ENCODE measurements around the gene ATF4.

Gene ATF4

DNA sequence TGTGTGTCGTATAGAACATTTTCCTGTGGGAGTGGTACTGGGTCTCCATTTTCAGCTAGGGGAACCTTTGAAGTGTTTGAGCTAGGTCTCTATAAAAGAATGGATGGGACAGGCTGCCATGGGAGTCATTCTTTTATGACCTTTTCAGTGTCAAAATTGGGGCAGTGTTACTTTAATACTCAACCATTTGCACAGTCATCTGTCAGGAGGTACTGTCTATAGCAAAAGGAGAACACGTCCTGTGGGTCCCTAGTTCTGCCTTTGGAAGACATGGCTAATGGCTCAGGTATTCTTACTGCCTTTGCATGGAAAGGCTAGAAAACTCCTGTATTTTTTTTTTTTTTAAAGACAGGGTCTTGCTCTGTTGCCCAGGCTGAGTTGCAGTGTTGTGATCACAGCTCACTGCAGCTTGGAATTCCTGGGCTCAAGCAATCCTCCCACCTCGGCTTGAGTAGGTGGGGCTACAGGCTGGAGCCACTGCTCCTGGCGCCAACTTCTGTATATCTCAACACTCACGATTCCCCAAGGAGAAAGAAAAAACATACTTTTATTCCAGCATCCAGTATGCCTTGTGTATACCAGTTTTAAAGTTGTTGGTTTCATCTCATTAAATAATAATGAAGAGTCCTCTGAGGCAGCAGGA, 2.1 kb upstream of the ATF4 start:
- TF ChIP-seq NFIC (IDR thresholded peaks at IDR 0.05) (no peak), RAD21 (IDR thresholded peaks at IDR 0.05; ENCODE audit: low read depth) (no peak), EP300 (IDR thresholded peaks at IDR 0.05; ENCODE audit: borderline replicate concordance) (no peak), EGR1 (IDR thresholded peaks at IDR 0.05) (no peak), ZBTB7A (IDR thresholded peaks at IDR 0.05; ENCODE audit: low read depth) (no peak), CREB1 (IDR thresholded peaks at IDR 0.05; ENCODE audit: low read depth) (no peak), FOXM1 (IDR thresholded peaks at IDR 0.05; ENCODE audit: borderline replicate concordance, low read depth) (no peak), MAX (IDR thresholded peaks at IDR 0.05) (no peak), TCF12 (IDR thresholded peaks at IDR 0.05; ENCODE audit: low read depth) (no peak), TAF1 (IDR thresholded peaks at IDR 0.05; ENCODE audit: low read depth) (no peak), YY1 (IDR thresholded peaks at IDR 0.05; ENCODE audit: low read depth) (no peak), TEAD4 (IDR thresholded peaks at IDR 0.05) (no peak), CEBPB (IDR thresholded peaks at IDR 0.05) (no peak)
- TF ChIP-seq, protein P1, sequence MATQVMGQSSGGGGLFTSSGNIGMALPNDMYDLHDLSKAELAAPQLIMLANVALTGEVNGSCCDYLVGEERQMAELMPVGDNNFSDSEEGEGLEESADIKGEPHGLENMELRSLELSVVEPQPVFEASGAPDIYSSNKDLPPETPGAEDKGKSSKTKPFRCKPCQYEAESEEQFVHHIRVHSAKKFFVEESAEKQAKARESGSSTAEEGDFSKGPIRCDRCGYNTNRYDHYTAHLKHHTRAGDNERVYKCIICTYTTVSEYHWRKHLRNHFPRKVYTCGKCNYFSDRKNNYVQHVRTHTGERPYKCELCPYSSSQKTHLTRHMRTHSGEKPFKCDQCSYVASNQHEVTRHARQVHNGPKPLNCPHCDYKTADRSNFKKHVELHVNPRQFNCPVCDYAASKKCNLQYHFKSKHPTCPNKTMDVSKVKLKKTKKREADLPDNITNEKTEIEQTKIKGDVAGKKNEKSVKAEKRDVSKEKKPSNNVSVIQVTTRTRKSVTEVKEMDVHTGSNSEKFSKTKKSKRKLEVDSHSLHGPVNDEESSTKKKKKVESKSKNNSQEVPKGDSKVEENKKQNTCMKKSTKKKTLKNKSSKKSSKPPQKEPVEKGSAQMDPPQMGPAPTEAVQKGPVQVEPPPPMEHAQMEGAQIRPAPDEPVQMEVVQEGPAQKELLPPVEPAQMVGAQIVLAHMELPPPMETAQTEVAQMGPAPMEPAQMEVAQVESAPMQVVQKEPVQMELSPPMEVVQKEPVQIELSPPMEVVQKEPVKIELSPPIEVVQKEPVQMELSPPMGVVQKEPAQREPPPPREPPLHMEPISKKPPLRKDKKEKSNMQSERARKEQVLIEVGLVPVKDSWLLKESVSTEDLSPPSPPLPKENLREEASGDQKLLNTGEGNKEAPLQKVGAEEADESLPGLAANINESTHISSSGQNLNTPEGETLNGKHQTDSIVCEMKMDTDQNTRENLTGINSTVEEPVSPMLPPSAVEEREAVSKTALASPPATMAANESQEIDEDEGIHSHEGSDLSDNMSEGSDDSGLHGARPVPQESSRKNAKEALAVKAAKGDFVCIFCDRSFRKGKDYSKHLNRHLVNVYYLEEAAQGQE (IDR thresholded peaks at IDR 0.05; ENCODE audit: low read depth) = no peak
- TF ChIP-seq, protein P2, sequence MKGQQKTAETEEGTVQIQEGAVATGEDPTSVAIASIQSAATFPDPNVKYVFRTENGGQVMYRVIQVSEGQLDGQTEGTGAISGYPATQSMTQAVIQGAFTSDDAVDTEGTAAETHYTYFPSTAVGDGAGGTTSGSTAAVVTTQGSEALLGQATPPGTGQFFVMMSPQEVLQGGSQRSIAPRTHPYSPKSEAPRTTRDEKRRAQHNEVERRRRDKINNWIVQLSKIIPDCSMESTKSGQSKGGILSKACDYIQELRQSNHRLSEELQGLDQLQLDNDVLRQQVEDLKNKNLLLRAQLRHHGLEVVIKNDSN (IDR thresholded peaks at IDR 0.05) = no peak

DNA sequence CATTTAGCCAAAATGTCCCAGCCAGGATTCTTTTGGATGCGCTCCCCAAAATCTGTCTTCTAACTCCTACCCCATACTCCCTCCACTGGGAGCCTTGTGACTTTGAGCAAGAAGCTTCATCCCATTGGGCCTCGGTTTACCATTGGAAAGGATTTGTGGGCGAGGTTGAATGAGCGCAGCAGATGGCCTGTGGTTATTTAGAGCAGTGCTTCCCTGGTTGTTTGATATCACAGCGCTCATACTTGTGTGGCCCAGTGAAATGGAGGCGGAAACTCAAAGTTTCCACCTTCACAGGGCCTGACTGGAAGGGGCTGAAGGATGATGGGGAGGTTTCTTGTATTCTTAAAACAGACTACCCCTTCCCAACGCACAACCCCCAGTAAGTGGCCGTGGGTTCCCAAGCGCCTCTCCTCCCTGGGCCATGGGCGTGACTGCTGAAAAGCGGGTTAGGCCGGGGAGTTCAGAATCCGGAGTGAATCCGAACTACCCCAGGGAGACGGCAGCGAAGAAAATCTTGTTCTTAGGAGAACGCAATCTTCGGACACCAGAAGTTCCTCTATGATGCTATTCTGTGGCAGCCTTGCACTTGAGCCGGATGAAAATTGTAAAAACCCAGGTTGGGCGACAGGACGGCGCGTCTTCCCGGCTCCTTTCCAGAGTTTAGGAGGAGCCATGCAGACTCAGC, 1.2 kb upstream of the ATF4 start:
- TF ChIP-seq TCF12 (IDR thresholded peaks at IDR 0.05; ENCODE audit: low read depth) (no peak), EP300 (IDR thresholded peaks at IDR 0.05; ENCODE audit: borderline replicate concordance) (peak; percentile 22; the same call in 1 of the 2 replicates), TAF1 (IDR thresholded peaks at IDR 0.05; ENCODE audit: low read depth) (0 out of 2 replicates have a peak, but pooled peaks have one; percentile 47)

GRCh38 chr22:39519681-39520225, 609 bp upstream of the ATF4 start:
- TF ChIP-seq FOXM1 (IDR thresholded peaks at IDR 0.05; ENCODE audit: borderline replicate concordance, low read depth) = peak; percentile 76
- no peak for TF ChIP-seq TEAD4 (IDR thresholded peaks at IDR 0.05)
- no peak for TF ChIP-seq MAX (IDR thresholded peaks at IDR 0.05)
- peak; percentile 42; the same call in 1 of the 2 replicates for TF ChIP-seq NFIC (IDR thresholded peaks at IDR 0.05)
- TF ChIP-seq, protein P1 (IDR thresholded peaks at IDR 0.05; ENCODE audit: low read depth) = no peak
- TF ChIP-seq TCF12 (IDR thresholded peaks at IDR 0.05; ENCODE audit: low read depth) = no peak
- TF ChIP-seq EGR1 (IDR thresholded peaks at IDR 0.05) = no peak; the same call in 1 of the 2 replicates
- TF ChIP-seq ZBTB7A (IDR thresholded peaks at IDR 0.05; ENCODE audit: low read depth) = peak; percentile 99
- TF ChIP-seq TAF1 (IDR thresholded peaks at IDR 0.05; ENCODE audit: low read depth) = peak; percentile 36
- no peak for TF ChIP-seq CEBPB (IDR thresholded peaks at IDR 0.05)
- TF ChIP-seq CREB1 (IDR thresholded peaks at IDR 0.05; ENCODE audit: low read depth) = no peak
- peak; percentile 22; the same call in 1 of the 2 replicates for TF ChIP-seq YY1 (IDR thresholded peaks at IDR 0.05; ENCODE audit: low read depth)
- no peak for TF ChIP-seq EP300 (IDR thresholded peaks at IDR 0.05; ENCODE audit: borderline replicate concordance)
- peak; percentile 26; the same call in 1 of the 2 replicates for TF ChIP-seq RAD21 (IDR thresholded peaks at IDR 0.05; ENCODE audit: low read depth)
- TF ChIP-seq, protein P2 (IDR thresholded peaks at IDR 0.05) = no peak

- TF ChIP-seq EGR1 (IDR thresholded peaks at IDR 0.05) (0 out of 2 replicates have a peak, but pooled peaks have one; percentile 5), NFIC (IDR thresholded peaks at IDR 0.05) (0 out of 2 replicates have a peak, but pooled peaks have one; percentile 8)
These were observed 934 bp downstream of the ATF4 start for GRCh38 chr22:39521106-39521885.
